OCI-LY3 (cell line): ENCODE data around the gene PITPNM3.

ENCODE experiments used
- H2AFZ ChIP-seq: fragments of 200-600, 300-600 bp; shearing (Covaris generic); 2 replicates; pipeline ENCODE4 v1.6.0; 2014; ENCODE audit warnings: antibody characterized with exemption, low read depth, low read length
- H3K27ac ChIP-seq: fragments of 200-600, 300-600 bp; sonication (generic); 2 replicates; pipeline ENCODE4 v1.5.1; 2014; ENCODE audit warnings: mild to moderate bottlenecking, low read length, moderate library complexity, mixed read lengths
- H3K27me3 ChIP-seq: fragments of 200-600, 300-600 bp; sonication (generic); 2 replicates; pipeline ENCODE4 v1.6.1; 2014; ENCODE audit warnings: low read depth, low read length, mixed read lengths
- H3K36me3 ChIP-seq: fragments of 200-600, 300-600 bp; sonication (generic); replicated peaks from 2 replicates; pipeline ENCODE3; 2014; ENCODE audit warnings: low read depth, low read length, mixed read lengths
- H3K4me1 ChIP-seq: fragments of 300-600, 200-600 bp; sonication (generic); 2 replicates; pipeline ENCODE4 v1.6.1; 2014; ENCODE audit warnings: low read length, mixed read lengths
- H3K4me2 ChIP-seq: fragments of 200-600, 300-600 bp; sonication (generic); 2 replicates; pipeline ENCODE4 v1.6.1; 2014; ENCODE audit warnings: low read length, mixed read lengths
- H3K4me3 ChIP-seq: fragments of 300-600, 200-600 bp; sonication (generic); 2 replicates; pipeline ENCODE4 v1.5.1; 2014; ENCODE audit warnings: antibody characterized with exemption, mild to moderate bottlenecking, low read length, moderate library complexity
- H3K79me2 ChIP-seq: fragments of 300-600, 200-600 bp; shearing (Covaris generic); 2 replicates; pipeline ENCODE4 v1.6.1; 2014; ENCODE audit warnings: mild to moderate bottlenecking, low read length, mixed read lengths
- H3K9ac ChIP-seq: fragments of 300-600, 200-600 bp; shearing (Covaris generic); 2 replicates; pipeline ENCODE4 v1.6.0; 2014; ENCODE audit warnings: mild to moderate bottlenecking, low read length, moderate library complexity
- H3K9me3 ChIP-seq: fragments of 200-600, 300-600 bp; shearing (Covaris generic); 2 replicates; pipeline ENCODE4 v1.6.1; 2014; ENCODE audit warnings: low read length, mixed read lengths; ENCODE audit not compliant: insufficient read depth
- H4K20me1 ChIP-seq: fragments of 200-600, 300-600 bp; sonication (generic); 2 replicates; pipeline ENCODE4 v1.6.1; 2016; ENCODE audit warnings: low read length, mixed read lengths; ENCODE audit not compliant: insufficient read depth
- EZH2phosphoT487 ChIP-seq: fragments of 200-600 bp; shearing (Covaris generic); IDR thresholded peaks from 2 replicates; pipeline ENCODE4 v1.6.1; 2018; ENCODE audit warnings: antibody characterized with exemption, mixed run types, low read depth
- TF ChIP-seq, protein P1 (sequence below): fragments of 200-600, 300-600 bp; sonication (generic); IDR thresholded peaks from 2 replicates; pipeline ENCODE4 v1.5.1; 2014; ENCODE audit warnings: antibody characterized with exemption, low read length, low read depth

PITPNM3 gene

DNA sequence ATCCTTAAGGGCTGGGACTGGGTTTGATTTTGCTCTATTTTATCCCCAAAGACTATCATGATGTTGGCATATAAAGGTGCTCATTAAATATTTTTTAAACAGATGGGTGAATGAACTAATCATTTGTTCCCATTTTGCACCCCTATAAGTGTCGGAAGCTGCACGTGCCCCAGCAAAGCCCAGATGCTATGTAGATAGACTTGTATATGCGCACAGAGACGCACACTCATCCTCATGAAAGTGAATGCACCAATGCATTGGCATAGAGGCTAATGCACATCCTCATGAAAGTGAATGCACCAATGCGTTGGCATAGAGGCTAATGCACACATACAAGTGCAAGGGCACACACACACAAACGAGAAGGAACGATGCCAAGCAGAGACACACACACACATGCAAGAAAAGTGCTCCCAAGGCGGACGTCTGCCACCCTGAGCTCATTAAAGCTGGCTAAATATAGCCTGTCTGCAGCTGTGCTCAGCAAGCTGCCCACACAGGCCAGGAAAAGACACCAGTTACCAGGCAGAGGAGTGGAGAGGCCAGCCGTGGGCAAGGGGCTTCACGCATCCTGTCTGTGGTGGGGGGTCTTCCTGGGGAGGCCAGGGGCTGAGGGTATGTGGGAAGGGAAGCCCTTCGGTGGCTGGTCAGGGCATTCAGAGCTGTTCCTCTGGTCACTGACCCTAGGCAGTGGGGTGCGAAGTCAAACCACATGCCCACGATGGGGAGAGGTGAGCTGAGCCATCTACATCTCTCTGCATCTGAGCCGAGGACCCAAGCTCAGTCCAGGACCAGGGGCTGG lies 59.5 kb downstream of the PITPNM3 start:
- Histone ChIP-seq H3K27ac (no peak overlapping the region), H2AFZ (no peak overlapping the region), H3K4me1 (no peaks in the 10 kb centered on the region), H3K4me3 (no peak overlapping the region), H4K20me1 (no peaks in the 10 kb centered on the region), H3K9ac (no peak overlapping the region), H3K9me3 (no peaks in the 10 kb centered on the region), H3K79me2 (no peaks in the 10 kb centered on the region), H3K36me3 (no peaks in the 10 kb centered on the region), H3K27me3 (no peaks in the 10 kb centered on the region), H3K4me2 (no peak overlapping the region)
- TF ChIP-seq, protein P1, sequence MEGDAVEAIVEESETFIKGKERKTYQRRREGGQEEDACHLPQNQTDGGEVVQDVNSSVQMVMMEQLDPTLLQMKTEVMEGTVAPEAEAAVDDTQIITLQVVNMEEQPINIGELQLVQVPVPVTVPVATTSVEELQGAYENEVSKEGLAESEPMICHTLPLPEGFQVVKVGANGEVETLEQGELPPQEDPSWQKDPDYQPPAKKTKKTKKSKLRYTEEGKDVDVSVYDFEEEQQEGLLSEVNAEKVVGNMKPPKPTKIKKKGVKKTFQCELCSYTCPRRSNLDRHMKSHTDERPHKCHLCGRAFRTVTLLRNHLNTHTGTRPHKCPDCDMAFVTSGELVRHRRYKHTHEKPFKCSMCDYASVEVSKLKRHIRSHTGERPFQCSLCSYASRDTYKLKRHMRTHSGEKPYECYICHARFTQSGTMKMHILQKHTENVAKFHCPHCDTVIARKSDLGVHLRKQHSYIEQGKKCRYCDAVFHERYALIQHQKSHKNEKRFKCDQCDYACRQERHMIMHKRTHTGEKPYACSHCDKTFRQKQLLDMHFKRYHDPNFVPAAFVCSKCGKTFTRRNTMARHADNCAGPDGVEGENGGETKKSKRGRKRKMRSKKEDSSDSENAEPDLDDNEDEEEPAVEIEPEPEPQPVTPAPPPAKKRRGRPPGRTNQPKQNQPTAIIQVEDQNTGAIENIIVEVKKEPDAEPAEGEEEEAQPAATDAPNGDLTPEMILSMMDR: no peak
- TF ChIP-seq EZH2phosphoT487: no peak

DNA sequence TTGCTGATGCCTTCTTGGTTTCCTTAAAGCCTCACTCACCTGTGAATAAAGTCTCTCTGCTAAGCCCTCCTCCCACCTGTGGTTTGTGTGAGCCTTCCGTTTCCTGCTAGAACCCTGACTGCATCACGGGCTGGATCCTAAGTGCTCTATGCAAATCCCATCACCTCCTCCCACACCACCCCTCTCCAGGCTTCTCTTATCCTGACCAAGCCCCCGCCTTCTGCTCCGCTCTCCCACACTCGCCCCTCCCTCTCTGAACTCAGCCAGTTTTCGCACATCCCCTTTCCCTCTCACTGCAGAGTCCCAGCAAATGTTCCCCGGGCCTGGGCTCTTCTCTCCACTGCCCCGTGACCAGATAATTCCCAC lies 60.3 kb downstream of the PITPNM3 start:
- no peak overlapping the region for H2AFZ ChIP-seq
- H4K20me1 ChIP-seq: no peaks in the 10 kb centered on the region
- no peak overlapping the region for H3K27ac ChIP-seq
- TF ChIP-seq, protein P1: no peak
- TF ChIP-seq EZH2phosphoT487: no peak
- H3K4me2 ChIP-seq: no peak overlapping the region
- no peak overlapping the region for H3K9ac ChIP-seq
- no peaks in the 10 kb centered on the region for H3K27me3 ChIP-seq
- H3K4me3 ChIP-seq: no peak overlapping the region
- no peaks in the 10 kb centered on the region for H3K79me2 ChIP-seq
- no peaks in the 10 kb centered on the region for H3K36me3 ChIP-seq
- no peaks in the 10 kb centered on the region for H3K4me1 ChIP-seq
- H3K9me3 ChIP-seq: no peaks in the 10 kb centered on the region

DNA sequence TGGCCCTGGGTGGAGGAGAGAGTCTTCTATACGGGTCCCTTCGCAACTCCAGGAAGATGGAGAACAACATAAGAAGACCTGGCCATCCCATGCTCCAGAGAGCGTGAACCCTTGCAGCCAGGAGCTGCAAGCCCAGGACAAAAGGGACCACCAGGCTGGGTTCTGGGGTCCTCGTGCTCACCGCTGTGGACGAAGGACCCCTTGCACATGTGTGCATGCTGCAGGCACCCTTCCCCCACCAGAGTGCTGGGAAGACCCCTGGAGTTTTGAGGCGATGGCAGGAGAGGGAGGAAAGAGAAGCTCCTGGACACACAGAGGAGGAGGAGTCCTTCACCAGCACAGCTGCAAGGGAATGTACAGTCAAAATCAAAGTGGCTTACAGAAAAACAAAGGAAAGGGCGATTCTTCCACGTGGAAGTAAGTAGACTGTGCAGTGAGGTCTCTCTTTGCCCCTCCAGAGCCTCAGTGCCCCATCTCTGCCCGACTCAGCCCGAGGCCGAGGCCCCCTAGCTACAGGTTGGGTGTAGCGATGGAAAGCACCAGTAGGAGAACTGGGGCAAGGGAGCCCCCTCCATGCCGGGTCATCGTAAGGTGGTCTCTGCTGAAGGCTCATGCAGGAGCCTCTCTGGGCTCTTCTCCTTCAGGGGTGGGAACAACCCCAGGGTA lies 60.8 kb downstream of the PITPNM3 start:
- H3K9me3 ChIP-seq: no peaks in the 10 kb centered on the region
- H3K4me2 ChIP-seq: no peak overlapping the region
- no peaks in the 10 kb centered on the region for H3K36me3 ChIP-seq
- no peak overlapping the region for H3K9ac ChIP-seq
- H3K4me3 ChIP-seq: no peak overlapping the region
- no peaks in the 10 kb centered on the region for H3K27me3 ChIP-seq
- H3K79me2 ChIP-seq: no peaks in the 10 kb centered on the region
- H3K4me1 ChIP-seq: no peaks in the 10 kb centered on the region
- TF ChIP-seq, protein P1: no peak
- no peak for TF ChIP-seq EZH2phosphoT487
- no peak overlapping the region for H2AFZ ChIP-seq
- no peak overlapping the region for H3K27ac ChIP-seq
- H4K20me1 ChIP-seq: no peaks in the 10 kb centered on the region

DNA sequence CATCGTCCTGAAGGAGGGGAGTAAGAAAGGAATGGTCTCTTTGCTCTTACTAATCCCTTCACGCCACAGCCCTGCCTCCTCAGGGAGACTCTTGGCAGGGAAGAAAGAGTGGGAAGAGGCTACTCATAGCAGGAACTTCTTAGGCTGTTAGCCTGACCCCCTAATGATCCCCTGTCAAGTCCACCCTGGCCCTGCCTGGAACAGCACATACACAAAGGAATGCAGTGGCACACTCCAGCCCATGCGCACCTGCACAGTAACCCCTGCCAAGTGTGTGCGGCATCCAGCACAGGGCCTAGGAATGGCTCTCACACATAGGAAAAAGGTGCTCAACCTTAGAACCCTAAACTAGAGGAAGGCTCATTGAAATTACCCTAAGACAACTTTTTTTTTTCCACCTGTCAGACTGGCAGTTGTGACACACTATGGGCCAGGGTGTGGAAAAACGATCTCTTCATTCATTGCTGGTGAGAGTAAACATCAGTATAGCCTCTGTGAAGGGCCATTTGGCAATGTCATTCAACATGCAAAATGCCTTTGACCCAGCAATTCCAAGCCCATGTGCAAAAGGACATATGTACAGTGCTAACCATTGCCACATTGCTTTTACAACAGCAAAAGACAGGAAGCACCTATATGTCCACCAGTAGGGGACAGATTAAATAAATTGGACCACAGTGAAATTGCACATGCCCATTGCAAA lies 62.0 kb downstream of the PITPNM3 start:
- H4K20me1 ChIP-seq: no peaks in the 10 kb centered on the region
- H3K36me3 ChIP-seq: no peaks in the 10 kb centered on the region
- no peak overlapping the region for H3K4me3 ChIP-seq
- no peaks in the 10 kb centered on the region for H3K9me3 ChIP-seq
- no peaks in the 10 kb centered on the region for H3K79me2 ChIP-seq
- TF ChIP-seq EZH2phosphoT487: no peak
- TF ChIP-seq, protein P1: no peak
- no peak overlapping the region for H3K4me2 ChIP-seq
- H3K27ac ChIP-seq: no peak overlapping the region
- no peak overlapping the region for H3K9ac ChIP-seq
- H2AFZ ChIP-seq: no peak overlapping the region
- no peaks in the 10 kb centered on the region for H3K4me1 ChIP-seq
- no peaks in the 10 kb centered on the region for H3K27me3 ChIP-seq
